Stomach (tissue), 9 donors: ENCODE measurements around the gene LRRC8C. TPM values are rescaled to one million over a fixed set of nuclear protein-coding genes. Genes with fewer than 3 reads are reported as not detected.

Experiments used
- DNase-seq, 2 donors: peaks; one replicate each; pipeline versions ENCODE4 v3.0.0 to v3.0.0-alpha.2; 2013 to 2019
- H3K27ac ChIP-seq, 5 donors: fragments of 200-600 bp in 4 of 5; sonication (generic) in 4 of 5; one replicate each; pipeline ENCODE4 v1.5.1; 2013 to 2019; ENCODE audit warnings: mild to moderate bottlenecking in 1 of 5, moderate library complexity in 1 of 5
- H3K27me3 ChIP-seq, 3 donors: fragments of 200-600 bp; sonication (generic); one replicate each; pipeline ENCODE4 v1.5.1; 2017 to 2019; ENCODE audit warnings: mixed run types in 1 of 3
- H3K36me3 ChIP-seq, 4 donors: fragments of 200-600 bp; sonication (generic); 1 replicate in 3 of 4; 2 replicates in 1 of 4; pipeline ENCODE4 v1.5.1; 2016 to 2019
- H3K4me1 ChIP-seq, 4 donors: fragments of 200-600 bp; sonication (generic); one replicate each; pipeline ENCODE4 v1.5.1; 2016 to 2019
- H3K4me3 ChIP-seq, 4 donors: fragments of 200-600 bp; sonication (generic) in 3 of 4; one replicate each; pipeline ENCODE4 v1.5.1; 2016 to 2019; ENCODE audit warnings: mild to moderate bottlenecking in 1 of 4
- H3K9me3 ChIP-seq, 4 donors: fragments of 200-600 bp; sonication (generic); one replicate each; pipeline ENCODE4 v1.5.1; 2016 to 2019
- EP300 ChIP-seq: sonication (generic); formaldehyde crosslinking; IDR thresholded peaks from one replicate; pipeline ENCODE4 v1.6.1; 2017; ENCODE audit warnings: antibody characterized with exemption
- POLR2A ChIP-seq, 4 donors: fragments of 450-650 bp; IDR thresholded peaks; one replicate each; pipeline ENCODE4 v1.6.1; 2016; ENCODE audit warnings: antibody characterized with exemption in 4 of 4, control low read depth in 2 of 4, mild to moderate bottlenecking in 1 of 4, moderate library complexity in 1 of 4
- POLR2AphosphoS5 ChIP-seq, 3 donors: sonication (generic); formaldehyde crosslinking; IDR thresholded peaks; one replicate each; pipeline ENCODE4 v1.6.1; 2016; ENCODE audit warnings: antibody characterized with exemption in 3 of 3
- WGBS, 5 donors: extraction: QIAGEN DNeasy Blood & Tissue Kit in 3 of 5; methylation state at CpG; one replicate each; pipeline versions ENCODE4 v1.1.5 to v1.1.7; 2013 to 2018; 5-methylcytosine and 5-hydroxymethylcytosine counted together
- intact Hi-C: fragments of 100-400 bp; cut with DNase I; formaldehyde crosslinking; loops from one replicate; pipeline ENCODE4 v1.15.1; 2023; ENCODE audit warnings: low total_unique reads
- polyA plus RNA-seq, 3 donors: library from polyadenylated mRNA; stranded (reverse); fragments of 200-250 nt; gene quantifications; one replicate each; pipeline ENCODE4 v1.2.3, GENCODE V29; 2013
- total RNA-seq, 5 donors: library from RNA; depleted of rRNA; stranded (reverse); fragments of >200 nt; gene quantifications; one replicate each; pipeline versions ENCODE4 v1.1.0 to v1.2.3, GENCODE V29; 2014 to 2016
- TF ChIP-seq, protein P1 (sequence below), 7 experiments: fragments of 450-650 bp in 4 of 7; fragments of 200-600 bp in 3 of 7; sonication (generic) in 3 of 7; IDR thresholded peaks; one replicate each; pipeline ENCODE4 v1.5.1; 2016 to 2019; ENCODE audit warnings: antibody characterized with exemption in 7 of 7, control low read depth in 2 of 7, mild to moderate bottlenecking in 1 of 7
- donor health status: healthy with polysubstance abuse.
- donor health status: Bipolar disorder and iron deficiency.
- donor health status: healthy.

Gene LRRC8C
- total and polyA plus RNA-seq, 8 donors: 0.45 to 14.8 (median 1.4) TPM

DNA sequence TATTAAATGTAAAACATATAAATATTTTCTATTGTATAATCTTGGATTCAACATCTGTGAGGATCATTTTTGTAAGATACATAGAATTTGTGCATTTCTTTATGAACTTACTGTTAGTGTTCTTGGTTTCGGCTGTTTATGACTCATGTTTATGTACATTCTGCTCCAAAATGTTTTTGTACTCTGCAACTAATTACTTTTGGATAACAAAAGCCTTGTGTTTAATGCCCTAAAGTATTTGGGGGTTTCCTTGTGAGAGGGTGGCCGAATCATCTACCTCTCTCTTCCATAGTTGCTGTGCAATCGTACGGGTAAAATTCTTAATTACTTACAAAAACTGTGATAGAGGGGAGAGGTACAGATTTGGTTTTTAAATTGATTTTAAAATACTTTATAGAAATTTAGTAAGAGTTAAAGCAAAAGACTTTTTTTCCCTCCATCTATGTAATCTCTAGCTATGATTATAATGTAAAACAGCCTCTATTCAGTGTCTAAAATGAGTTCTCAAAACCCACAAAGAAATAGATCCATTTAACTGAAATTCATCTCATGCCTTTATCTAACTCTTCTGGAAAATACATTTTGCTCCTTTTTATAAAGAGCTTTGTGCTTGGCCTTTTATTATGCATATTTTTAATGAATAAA is 38.7 kb upstream of the LRRC8C start:
- no peak for DNase-seq
- H3K9me3 ChIP-seq: no peaks in the 10 kb centered on the region
- intact Hi-C loops: no loop called here
- H3K27ac ChIP-seq: no peak overlapping the region
- H3K4me1 ChIP-seq: peaks cover 0 to 16% (median 0%) of the 10 kb centered on the region in 4 donors
- no peaks in the 10 kb centered on the region for H3K27me3 ChIP-seq
- TF ChIP-seq EP300 (no peak), POLR2AphosphoS5 (IDR thresholded peaks at IDR 0.05) (no peak), POLR2A (IDR thresholded peaks at IDR 0.05) (no peak)
- TF ChIP-seq, protein P1, sequence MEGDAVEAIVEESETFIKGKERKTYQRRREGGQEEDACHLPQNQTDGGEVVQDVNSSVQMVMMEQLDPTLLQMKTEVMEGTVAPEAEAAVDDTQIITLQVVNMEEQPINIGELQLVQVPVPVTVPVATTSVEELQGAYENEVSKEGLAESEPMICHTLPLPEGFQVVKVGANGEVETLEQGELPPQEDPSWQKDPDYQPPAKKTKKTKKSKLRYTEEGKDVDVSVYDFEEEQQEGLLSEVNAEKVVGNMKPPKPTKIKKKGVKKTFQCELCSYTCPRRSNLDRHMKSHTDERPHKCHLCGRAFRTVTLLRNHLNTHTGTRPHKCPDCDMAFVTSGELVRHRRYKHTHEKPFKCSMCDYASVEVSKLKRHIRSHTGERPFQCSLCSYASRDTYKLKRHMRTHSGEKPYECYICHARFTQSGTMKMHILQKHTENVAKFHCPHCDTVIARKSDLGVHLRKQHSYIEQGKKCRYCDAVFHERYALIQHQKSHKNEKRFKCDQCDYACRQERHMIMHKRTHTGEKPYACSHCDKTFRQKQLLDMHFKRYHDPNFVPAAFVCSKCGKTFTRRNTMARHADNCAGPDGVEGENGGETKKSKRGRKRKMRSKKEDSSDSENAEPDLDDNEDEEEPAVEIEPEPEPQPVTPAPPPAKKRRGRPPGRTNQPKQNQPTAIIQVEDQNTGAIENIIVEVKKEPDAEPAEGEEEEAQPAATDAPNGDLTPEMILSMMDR (IDR thresholded peaks at IDR 0.05): no peak
- WGBS, 5 donors: 85 to 95% (median 90%) methylated on average over 4 of the region's 4 CpGs
- no peaks in the 10 kb centered on the region for H3K36me3 ChIP-seq
- no peak overlapping the region for H3K4me3 ChIP-seq

- H3K36me3 ChIP-seq: no peaks in the 10 kb centered on the region
- no peak for DNase-seq
- H3K27me3 ChIP-seq: no peaks in the 10 kb centered on the region
- no peak overlapping the region for H3K27ac ChIP-seq
- 85 to 91% (median 88%) methylated on average over 2 of the region's 2 CpGs for WGBS, 5 donors
- intact Hi-C loops: no loop called here
- TF ChIP-seq, protein P1 (IDR thresholded peaks at IDR 0.05): no peak
- no peaks in the 10 kb centered on the region for H3K9me3 ChIP-seq
- H3K4me1 ChIP-seq: peaks cover 0 to 13% (median 0%) of the 10 kb centered on the region in 4 donors
- H3K4me3 ChIP-seq: no peak overlapping the region
These were observed 36.2 kb upstream of the LRRC8C start for GRCh38 chr1:89596698-89597097.

GRCh38 chr1:89598450-89599331 is 34.2 kb upstream of the LRRC8C start:
- Histone ChIP-seq H3K27me3 (no peaks in the 10 kb centered on the region), H3K9me3 (no peaks in the 10 kb centered on the region), H3K36me3 (no peaks in the 10 kb centered on the region), H3K4me3 (no peak overlapping the region), H3K4me1 (no peaks in the 10 kb centered on the region), H3K27ac (no peak overlapping the region)
- WGBS, 5 donors: 69 to 75% (median 72%) methylated on average over 5 of the region's 5 CpGs
- DNase-seq: peak in 1 of 2 donors; percentile 68
- intact Hi-C loops: no loop called here
- TF ChIP-seq, protein P1 (IDR thresholded peaks at IDR 0.05): peak in 5 of 7 experiments; percentile 52 to 79 (median 70)
- TF ChIP-seq POLR2A (IDR thresholded peaks at IDR 0.05) (no peak), EP300 (no peak)

GRCh38 chr1:89599332-89599630 is 33.6 kb upstream of the LRRC8C start:
- TF ChIP-seq, protein P1 (IDR thresholded peaks at IDR 0.05): no peak
- TF ChIP-seq EP300 (no peak), POLR2A (IDR thresholded peaks at IDR 0.05) (no peak), POLR2AphosphoS5 (IDR thresholded peaks at IDR 0.05) (no peak)
- no peak overlapping the region for H3K4me3 ChIP-seq
- H3K9me3 ChIP-seq: no peaks in the 10 kb centered on the region
- no peaks in the 10 kb centered on the region for H3K27me3 ChIP-seq
- 68 to 83% (median 76%) methylated on average over 2 of the region's 2 CpGs for WGBS, 5 donors
- H3K27ac ChIP-seq: no peak overlapping the region
- H3K4me1 ChIP-seq: no peaks in the 10 kb centered on the region
- intact Hi-C loops: no loop called here
- no peak for DNase-seq
- no peaks in the 10 kb centered on the region for H3K36me3 ChIP-seq
